GM18909 (cell line): ENCODE data around the gene CPT1A.

ENCODE experiments used
- ATAC-seq: cut with Tn5 transposase; IDR thresholded peaks from one replicate; pipeline ENCODE4 v1.9.1; 2021; ENCODE audit warnings: mild to moderate bottlenecking; ENCODE audit not compliant: unreplicated experiment, poor library complexity

Gene CPT1A

GRCh38 chr11:68806931-68807844 lies 34.5 kb downstream of the CPT1A start:
- ATAC-seq, result no peak

GRCh38 chr11:68804786-68805185 lies 36.9 kb downstream of the CPT1A start:
- no peak for ATAC-seq

- ATAC-seq, result no peak
Measured at GRCh38 chr11:68803766-68804165, 38.0 kb downstream of the CPT1A start.

GRCh38 chr11:68798221-68798813 lies 43.4 kb downstream of the CPT1A start:
- no peak for ATAC-seq

GRCh38 chr11:68796801-68797200 lies 44.9 kb downstream of the CPT1A start:
- no peak for ATAC-seq

- ATAC-seq, result no peak
Measured at GRCh38 chr11:68792400-68792966, 49.2 kb downstream of the CPT1A start.

- ATAC-seq, result no peak
Measured at GRCh38 chr11:68784653-68785052, 57.1 kb downstream of the CPT1A start.

- ATAC-seq, result no peak
Measured at GRCh38 chr11:68783216-68783821, 58.4 kb downstream of the CPT1A start.

- ATAC-seq, result no peak
Measured at GRCh38 chr11:68782711-68783110, 59.0 kb downstream of the CPT1A start.

- ATAC-seq, result no peak
Measured at GRCh38 chr11:68780829-68781228, 60.9 kb downstream of the CPT1A start.

- ATAC-seq, result no peak
Measured at GRCh38 chr11:68778205-68778604, 63.5 kb downstream of the CPT1A start.

- no peak for ATAC-seq
Measured at GRCh38 chr11:68776442-68777235, 65.1 kb downstream of the CPT1A start.

- no peak for ATAC-seq
Measured at GRCh38 chr11:68775951-68776388, 65.7 kb downstream of the CPT1A start.

GRCh38 chr11:68774194-68774585 lies 67.5 kb downstream of the CPT1A start:
- ATAC-seq, result no peak

- ATAC-seq, result no peak
Measured at GRCh38 chr11:68773521-68774193, 68.1 kb downstream of the CPT1A start.

GRCh38 chr11:68772936-68773335 lies 68.8 kb downstream of the CPT1A start:
- no peak for ATAC-seq

GRCh38 chr11:68770781-68771180 lies 70.9 kb downstream of the CPT1A start:
- ATAC-seq, result no peak

- no peak for ATAC-seq
Measured at GRCh38 chr11:68767672-68768071, 74.0 kb downstream of the CPT1A start.

GRCh38 chr11:68766786-68767185 lies 74.9 kb downstream of the CPT1A start:
- no peak for ATAC-seq

- ATAC-seq, result no peak
Measured at GRCh38 chr11:68764746-68765145, 77.0 kb downstream of the CPT1A start.
